Measurements from ENCODE around the gene MICB.

GRCh38 chr6:31531771-31532643 is 34.1 kb downstream of the MICB start:
- TF ChIP-seq PKNOX1 (IDR thresholded peaks at IDR 0.05) (no peak), ARNT (IDR thresholded peaks at IDR 0.05) (no peak), HDGF (IDR thresholded peaks at IDR 0.05; ENCODE audit: borderline replicate concordance) (no peak), SP1 (IDR thresholded peaks at IDR 0.05) (no peak), TARDBP (IDR thresholded peaks at IDR 0.05) (no peak), FOXA1 (IDR thresholded peaks at IDR 0.05) (no peak), FOXK2 (IDR thresholded peaks at IDR 0.05) (no peak), CTBP1 (IDR thresholded peaks at IDR 0.05; ENCODE audit: borderline replicate concordance) (no peak), ELF4 (IDR thresholded peaks at IDR 0.05) (no peak), SUZ12 (IDR thresholded peaks at IDR 0.05) (no peak)
